Heart left ventricle (tissue), 16 donors: ENCODE data around the gene AGPAT2. TPM values are rescaled to one million over a fixed set of nuclear protein-coding genes. Genes with fewer than 3 reads are reported as not detected.
A peak's percentile ranks its signal among the peaks of the same experiment; 100 is the strongest.

Experiments used
- ATAC-seq, 4 donors: fragments of 200-7000 bp; cut with Tn5 transposase; one replicate each; pipeline ENCODE4 v1.9.1; 2020 to 2022; ENCODE audit warnings: moderate library complexity in 4 of 4, mild to moderate bottlenecking in 3 of 4, moderate number of reproducible peaks in 1 of 4
- DNase-seq, 5 donors: peaks; one replicate each; pipeline ENCODE4 v3.0.0-alpha.2; 2020
- H3K27ac ChIP-seq, 12 donors: fragments of 200-600 bp; sonication (generic) in 4 of 12; one replicate each; pipeline versions ENCODE4 v1.5.0 to v1.8.0; 2016 to 2022; ENCODE audit warnings: mild to moderate bottlenecking in 2 of 12
- H3K27me3 ChIP-seq, 9 donors: fragments of 200-600 bp; sonication (generic) in 2 of 9; one replicate each; pipeline versions ENCODE4 v1.5.1 to v1.8.0; 2016 to 2022; ENCODE audit warnings: mild to moderate bottlenecking in 3 of 9
- H3K36me3 ChIP-seq, 9 donors: fragments of 200-600 bp; sonication (generic) in 2 of 9; one replicate each; pipeline versions ENCODE4 v1.5.0 to v1.8.0; 2018 to 2022; ENCODE audit warnings: mild to moderate bottlenecking in 2 of 9
- H3K4me1 ChIP-seq, 12 donors: fragments of 200-600 bp; sonication (generic) in 4 of 12; one replicate each; pipeline versions ENCODE4 v1.5.0 to v1.8.0; 2016 to 2022; ENCODE audit warnings: mild to moderate bottlenecking in 3 of 12
- H3K4me3 ChIP-seq, 12 donors: fragments of 200-600 bp; sonication (generic) in 4 of 12; one replicate each; pipeline versions ENCODE4 v1.5.0 to v1.8.0; 2017 to 2022; ENCODE audit warnings: mild to moderate bottlenecking in 9 of 12, moderate library complexity in 4 of 12
- H3K9me3 ChIP-seq, 12 donors: fragments of 200-600 bp; sonication (generic) in 4 of 12; one replicate each; pipeline versions ENCODE4 v1.5.0 to v1.8.0; 2016 to 2022; ENCODE audit warnings: mild to moderate bottlenecking in 1 of 12
- CTCF ChIP-seq, 12 donors: fragments of 200-600 bp; sonication (generic) in 4 of 12; IDR thresholded peaks; one replicate each; pipeline versions ENCODE4 v1.5.0 to v1.8.0; 2018 to 2022; ENCODE audit warnings: antibody characterized with exemption in 12 of 12, mild to moderate bottlenecking in 5 of 12
- POLR2A ChIP-seq, 2 donors: fragments of 450-650 bp; IDR thresholded peaks; one replicate each; pipeline ENCODE4 v1.6.1; 2017; ENCODE audit warnings: antibody characterized with exemption in 2 of 2, mild to moderate bottlenecking in 2 of 2, moderate library complexity in 2 of 2
- whole genome bisulfite sequencing, 4 donors: extraction: QIAGEN DNeasy Blood & Tissue Kit in 2 of 4; methylation state at CpG; one replicate each; pipeline versions ENCODE4 v1.1.5 to v1.1.7; 2013 to 2018; 5-methylcytosine and 5-hydroxymethylcytosine counted together
- intact Hi-C, 10 donors: fragments of 100-400 bp; cut with DNase I; formaldehyde crosslinking; loops; one replicate each; pipeline versions ENCODE4 v1.11.1 to v1.14.2; 2022
- polyA plus RNA-seq, 2 donors: library from polyadenylated mRNA; stranded (reverse); fragments of 200-250 nt; gene quantifications; one replicate each; pipeline ENCODE4 v1.2.3, GENCODE V29; 2013
- total RNA-seq, 9 donors: library from RNA; depleted of rRNA in 2 of 9; stranded (reverse); fragments of >200 nt in 2 of 9; fragmentation: NEBNext Ultra II Directional in 3 of 9; extraction: Animal tissue kit (Norgen Biotek cat#: 25700) in 3 of 9; gene quantifications; one replicate each; pipeline versions ENCODE4 v1.1.0 to v1.2.4, GENCODE V29; 2016 to 2023
- donor health status: ischemic (EF 13 %, LVEDD 7.1; RV severe dilation, severe dysfunction).
- donor health status: healthy with polysubstance abuse.
- donor health status: DM: no; HTN: yes; CAD: no.
- donor health status: DM: no; HTN: no; CAD: no.
- donor health status: ischemic (EF 25% LVEDD 6.9; RV normal size, moderate dysfunction).
- donor health status: ischemic (EF 25% LVEDD 5.7; RV mildly dilated, moderate dysfunction).
- donor health status: healthy.
- donor health status: DM: yes; HTN: yes; CAD: no.
- donor health status: ischemic (EF 35%, LVEDD 5.7; RV mildly dilated, moderate dysfunction).
- donor health status: nonischemic (EF 11% LVEDD 7.7; RV severe dilation, severe dysfunction).
- donor health status: DM: yes; HTN: yes; CAD: no.
- donor health status: PGD.
- donor health status: ischemic (EF 29% LVEDD 5.4; RV normal size, mild dysfunction).
- donor health status: nonischemic (EF 23%, LVEDD 6.1; RV moderate dilation, normal function).

Gene AGPAT2
- total and polyA plus RNA-seq, 11 donors, result 52.4 to 122 (median 69.3) TPM

DNA sequence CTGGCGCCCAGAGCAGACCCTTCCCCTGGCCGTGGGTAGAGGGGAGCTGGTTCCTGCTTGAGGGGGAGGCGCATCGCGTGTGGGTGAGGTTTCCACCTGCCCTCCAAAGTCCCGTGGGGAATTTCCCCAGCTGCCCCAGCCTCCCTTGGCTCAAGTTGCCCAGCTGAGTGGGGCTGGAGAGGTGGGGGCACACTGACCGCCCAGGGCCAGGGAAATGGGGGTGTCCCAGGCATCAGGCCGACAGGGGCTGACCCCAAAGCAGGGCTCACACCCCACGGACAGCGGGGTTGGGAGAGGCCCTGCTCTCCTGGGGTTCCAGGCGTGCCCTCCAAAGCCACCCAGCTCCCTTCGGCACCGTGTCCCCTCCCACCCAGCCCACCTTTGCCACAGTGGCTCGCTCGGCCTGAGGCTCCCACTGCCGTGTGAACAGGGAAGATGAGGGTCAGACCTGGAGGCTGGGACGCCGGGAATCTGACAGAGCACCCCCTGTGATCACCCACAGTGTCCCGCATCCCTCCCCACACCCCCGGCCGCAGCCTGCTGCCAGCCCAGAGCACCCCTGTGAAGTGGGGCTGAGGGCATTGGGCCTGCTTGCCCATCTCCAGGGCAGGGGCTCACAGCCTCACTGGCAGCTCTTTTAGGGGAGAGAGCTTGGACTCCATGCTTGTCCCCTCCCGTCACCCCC is 25.5 kb downstream of the AGPAT2 start:
- Histone ChIP-seq H3K27ac (peak overlapping the region; percentile 75 to 99 (median 96)), H3K4me1 (peaks cover 0 to 38% (median 8%) of the 10 kb centered on the region in 12 donors), H3K27me3 (peaks cover 0 to 78% (median 0%) of the 10 kb centered on the region in 9 donors), H3K9me3 (no peaks in the 10 kb centered on the region), H3K4me3 (peak overlapping the region; percentile 3 to 89 (median 79)), H3K36me3 (peaks cover 0 to 22% (median 13%) of the 10 kb centered on the region in 9 donors)
- DNase-seq (peak in 4 of 5 donors; percentile 27 to 67 (median 34)), ATAC-seq (no peak)
- WGBS, 4 donors, result 70 to 80% (median 74%) methylated on average over 17 to 22 of the region's 22 CpGs
- intact Hi-C loops, result loop anchor here in 3 of 10 donors (1.0 to 2.0 kb wide), 2 partner anchors 15 kb away; no protein-coding TSS in a partner anchor
- TF ChIP-seq POLR2A (IDR thresholded peaks at IDR 0.05) (no peak), CTCF (IDR thresholded peaks at IDR 0.05) (no peak)

DNA sequence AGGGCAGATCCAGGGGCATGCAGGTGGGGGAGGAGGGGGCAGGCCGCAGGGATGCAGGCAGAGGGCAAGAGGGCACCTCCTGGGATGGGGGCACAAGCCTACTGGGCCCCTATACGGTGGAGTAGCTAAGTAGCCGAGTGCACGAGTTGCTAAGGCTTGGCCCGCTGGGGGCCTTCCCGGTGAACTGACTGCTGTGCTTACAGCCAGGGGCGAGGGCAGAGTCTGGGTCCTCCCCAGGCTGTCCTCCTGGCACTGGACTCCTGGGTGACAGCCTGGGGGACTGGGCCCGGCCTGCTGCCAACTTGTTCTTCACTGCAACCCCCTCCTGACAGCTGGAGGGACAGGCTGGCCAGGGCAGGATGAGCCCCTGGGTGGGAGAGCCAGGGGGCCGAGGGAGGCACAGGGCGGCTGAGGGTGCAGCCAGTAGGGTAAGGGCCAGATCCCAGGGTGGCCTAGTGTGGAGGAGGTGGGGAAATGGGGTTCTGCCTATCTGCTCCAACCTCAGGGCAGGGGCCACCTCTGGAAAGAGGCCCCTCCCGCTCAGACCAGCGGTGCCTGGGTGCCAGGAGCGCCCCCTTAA is 26.2 kb downstream of the AGPAT2 start:
- intact Hi-C loops, result no loop called here
- ATAC-seq (no peak), DNase-seq (peak in 1 of 5 donors; percentile 29)
- H3K4me1 ChIP-seq, result peaks cover 0 to 35% (median 10%) of the 10 kb centered on the region in 12 donors
- H3K27me3 ChIP-seq, result peaks cover 0 to 85% (median 0%) of the 10 kb centered on the region in 9 donors
- 52 to 65% (median 64%) methylated on average over 12 to 13 of the region's 13 CpGs for WGBS, 4 donors
- H3K9me3 ChIP-seq, result no peaks in the 10 kb centered on the region
- TF ChIP-seq CTCF (IDR thresholded peaks at IDR 0.05), result no peak
- TF ChIP-seq POLR2A (IDR thresholded peaks at IDR 0.05), result no peak
- peaks cover 0 to 19% (median 13%) of the 10 kb centered on the region in 9 donors for H3K36me3 ChIP-seq
- H3K27ac ChIP-seq, result peak overlapping the region; percentile 75 to 99 (median 96)
- H3K4me3 ChIP-seq, result peak overlapping the region in 11 of 12 donors; percentile 7 to 89 (median 78)

GRCh38 chr9:136659861-136660784 is 27.1 kb downstream of the AGPAT2 start:
- H3K27me3 ChIP-seq, result peaks cover 0 to 84% (median 0%) of the 10 kb centered on the region in 9 donors

More at GRCh38 chr9:136659861-136660784, 27.1 kb downstream of the AGPAT2 start:
- TF ChIP-seq POLR2A (IDR thresholded peaks at IDR 0.05) (no peak), CTCF (IDR thresholded peaks at IDR 0.05) (no peak)
- Histone ChIP-seq H3K4me1 (peaks cover 0 to 38% (median 14%) of the 10 kb centered on the region in 12 donors), H3K36me3 (peaks cover 0 to 16% (median 10%) of the 10 kb centered on the region in 9 donors), H3K4me3 (peak overlapping the region in 11 of 12 donors; percentile 37 to 89 (median 78)), H3K9me3 (no peaks in the 10 kb centered on the region), H3K27ac (peak overlapping the region; percentile 75 to 99 (median 96))
- 60 to 70% (median 65%) methylated on average over 9 to 21 of the region's 21 CpGs for WGBS, 4 donors
- intact Hi-C loops, result loop anchor here in 1 of 10 donors (2.0 kb wide), 1 partner anchor 15 kb away; no protein-coding TSS in a partner anchor
- ATAC-seq, result no peak
- peak in 3 of 5 donors; percentile 26 to 65 (median 32) for DNase-seq
